ENCODE measurements around the gene SPSB4.
A peak's percentile ranks its signal among the peaks of the same experiment; 100 is the strongest.

The SPSB4 gene

GRCh38 chr3:141076036-141076773 is 25.1 kb downstream of the SPSB4 start:
- DNase-seq (ENCODE audit: low read depth) = no peak

GRCh38 chr3:141076797-141077571 is 25.8 kb downstream of the SPSB4 start:
- no peak for DNase-seq (ENCODE audit: low read depth)

GRCh38 chr3:141077631-141078030 is 26.5 kb downstream of the SPSB4 start:
- no peak for DNase-seq (ENCODE audit: low read depth)

GRCh38 chr3:141078200-141078599 is 27.1 kb downstream of the SPSB4 start:
- DNase-seq (ENCODE audit: low read depth) = no peak

- DNase-seq (ENCODE audit: low read depth) = no peak
Observed at GRCh38 chr3:141080431-141080830, 29.3 kb downstream of the SPSB4 start.

GRCh38 chr3:141081141-141081795 is 30.1 kb downstream of the SPSB4 start:
- no peak for DNase-seq (ENCODE audit: low read depth)

GRCh38 chr3:141082064-141082463 is 30.9 kb downstream of the SPSB4 start:
- DNase-seq (ENCODE audit: low read depth) = no peak

- no peak for DNase-seq (ENCODE audit: low read depth)
Observed at GRCh38 chr3:141083226-141083625, 32.1 kb downstream of the SPSB4 start.

- no peak for DNase-seq (ENCODE audit: low read depth)
Observed at GRCh38 chr3:141083836-141084649, 32.9 kb downstream of the SPSB4 start.

- DNase-seq (ENCODE audit: low read depth) = no peak
Observed at GRCh38 chr3:141085343-141086070, 34.4 kb downstream of the SPSB4 start.

- DNase-seq (ENCODE audit: low read depth) = no peak
Observed at GRCh38 chr3:141086188-141086587, 35.0 kb downstream of the SPSB4 start.

- no peak for DNase-seq (ENCODE audit: low read depth)
Observed at GRCh38 chr3:141087076-141087777, 36.1 kb downstream of the SPSB4 start.

- no peak for DNase-seq (ENCODE audit: low read depth)
Observed at GRCh38 chr3:141087778-141088130, 36.6 kb downstream of the SPSB4 start.

- DNase-seq (ENCODE audit: low read depth) = no peak
Observed at GRCh38 chr3:141089339-141090152, 38.4 kb downstream of the SPSB4 start.

GRCh38 chr3:141091426-141091825 is 40.3 kb downstream of the SPSB4 start:
- DNase-seq (ENCODE audit: low read depth) = no peak

- DNase-seq (ENCODE audit: low read depth) = no peak
Observed at GRCh38 chr3:141092663-141093062, 41.5 kb downstream of the SPSB4 start.

- DNase-seq (ENCODE audit: low read depth) = no peak
Observed at GRCh38 chr3:141093397-141093796, 42.2 kb downstream of the SPSB4 start.

GRCh38 chr3:141093971-141094684 is 43.0 kb downstream of the SPSB4 start:
- DNase-seq (ENCODE audit: low read depth) = no peak

GRCh38 chr3:141094790-141095545 is 43.8 kb downstream of the SPSB4 start:
- peak; percentile 50 for DNase-seq (ENCODE audit: low read depth)
